Caco-2 (cell line): Measurements from ENCODE around the gene AGMO. TPM values are rescaled to one million over a fixed set of nuclear protein-coding genes. Genes with fewer than 3 reads are reported as not detected.

Source experiments
- BruUV-seq: library from RNA; stranded (reverse); fragments of 400-500 nt; replicated peaks from 2 replicates; lab custom pipeline; 2021; lab: Mats Ljungman, UMichigan
- CTCF ChIA-PET: fragments of 300-600 bp; sonication (Branson Sonifier 250); formaldehyde crosslinking; loops from one replicate; lab custom pipeline; 2022; ENCODE audit warnings: antibody characterized with exemption; lab: Charles Lee
- POLR2A ChIA-PET: fragments of 300-600 bp; sonication (Branson Sonifier 250); formaldehyde crosslinking; loops from one replicate; lab custom pipeline; 2022; ENCODE audit warnings: antibody characterized with exemption; lab: Charles Lee
- DNase-seq, 2 experiments: peaks; one replicate each; pipeline versions ENCODE4 v3.0.0 to v3.0.0-alpha.2; 2020 to 2022
- H3K27me3 ChIP-seq: replicated peaks from 2 replicates; pipeline ENCODE4 v1.6.0; 2011; ENCODE audit warnings: low read length; ENCODE audit not compliant: control insufficient read depth, insufficient read depth
- H3K36me3 ChIP-seq: 2 replicates; pipeline ENCODE4 v1.5.1; 2011; ENCODE audit warnings: low read length; ENCODE audit not compliant: control insufficient read depth, insufficient read depth
- H3K4me1 ChIP-seq: fragments of 250-450 bp; sonication (Bioruptor Pico); 2 replicates; pipeline ENCODE4 v1.5.1; 2020; ENCODE audit warnings: mild to moderate bottlenecking
- H3K4me3 ChIP-seq: 2 replicates; pipeline ENCODE4 v1.5.1; 2011; ENCODE audit warnings: low read depth, mild to moderate bottlenecking, control low read depth, low read length
- H3K9me3 ChIP-seq: fragments of 250-450 bp; sonication (Bioruptor Pico); 2 replicates; pipeline ENCODE4 v1.5.1; 2020; ENCODE audit warnings: mild to moderate bottlenecking, moderate library complexity
- H3K27ac Mint-ChIP-seq: one replicate; pipeline ENCODE4 v1.8.0; 2022; ENCODE audit warnings: mixed read lengths; ENCODE audit not compliant: unreplicated experiment
- H3K27me3 Mint-ChIP-seq: one replicate; pipeline ENCODE4 v1.8.0; 2022; ENCODE audit warnings: mixed read lengths; ENCODE audit not compliant: insufficient read depth, unreplicated experiment
- H3K36me3 Mint-ChIP-seq: one replicate; pipeline ENCODE4 v1.8.0; 2022; ENCODE audit warnings: mild to moderate bottlenecking, mixed read lengths; ENCODE audit not compliant: insufficient read depth, unreplicated experiment
- H3K4me1 Mint-ChIP-seq: one replicate; pipeline ENCODE4 v1.8.0; 2022; ENCODE audit warnings: low read depth, mixed read lengths; ENCODE audit not compliant: unreplicated experiment
- H3K4me3 Mint-ChIP-seq: one replicate; pipeline ENCODE4 v1.8.0; 2022; ENCODE audit warnings: mild to moderate bottlenecking, moderate library complexity, mixed read lengths; ENCODE audit not compliant: unreplicated experiment
- H3K9me3 Mint-ChIP-seq: one replicate; pipeline ENCODE4 v1.8.0; 2022; ENCODE audit warnings: mixed read lengths; ENCODE audit not compliant: unreplicated experiment
- CTCF ChIP-seq, 2 experiments: fragments of 200-600 bp in 1 of 2; IDR thresholded peaks; 1 replicate in 1 of 2; 2 replicates in 1 of 2; pipeline versions ENCODE4 v1.5.1 to v1.8.0; 2011 to 2022; ENCODE audit warnings: antibody characterized with exemption in 1 of 2, control low read depth in 1 of 2, inconsistent platforms in 1 of 2, low read depth in 1 of 2, low read length in 1 of 2, mild to moderate bottlenecking in 1 of 2, moderate library complexity in 1 of 2; ENCODE audit not compliant: insufficient read depth in 1 of 2, severe bottlenecking in 1 of 2, unreplicated experiment in 1 of 2
- intact Hi-C: fragments of 100-400 bp; cut with micrococcal nuclease; formaldehyde crosslinking; loops from one replicate; pipeline ENCODE4 v1.10.0; 2022; ENCODE audit not compliant: unreplicated experiment
- total RNA-seq: library from RNA; stranded (reverse); gene quantifications from 2 replicates; pipeline ENCODE4 v1.2.3, GENCODE V29; 2022

The AGMO gene
- total RNA-seq, 1 experiment from 2014 or later = 0.16 TPM

GRCh38 chr7:15556339-15557105 lies 5.3 kb downstream of the AGMO start:
- H3K4me3 Mint-ChIP-seq = no peak overlapping the region
- H3K27ac Mint-ChIP-seq = no peak overlapping the region
- H3K4me1 Mint-ChIP-seq = no peaks in the 10 kb centered on the region
- Histone ChIP-seq H3K27me3 (no peaks in the 10 kb centered on the region), H3K4me3 (no peak overlapping the region), H3K36me3 (no peaks in the 10 kb centered on the region), H3K4me1 (peaks cover 5% of the 10 kb centered on the region), H3K9me3 (no peaks in the 10 kb centered on the region)
- H3K27me3 Mint-ChIP-seq = peaks cover 6% of the 10 kb centered on the region
- no peak for DNase-seq
- TF ChIP-seq CTCF (IDR thresholded peaks at IDR 0.05; ENCODE audit: insufficient read depth in 1 of 2, low read depth in 1 of 2, low read length in 1 of 2, severe bottlenecking in 1 of 2, unreplicated experiment in 1 of 2) = no peak
- POLR2A ChIA-PET = interaction anchor here (0.7 kb wide), 1 partner anchor 15 kb away, joined by 3 read pairs; no protein-coding TSS in a partner anchor
- H3K9me3 Mint-ChIP-seq = no peaks in the 10 kb centered on the region
- CTCF ChIA-PET = no interaction called here
- no TSS peak for BruUV-seq
- no peaks in the 10 kb centered on the region for H3K36me3 Mint-ChIP-seq
- intact Hi-C loops = loop anchor here (5.0 kb wide), 1 partner anchor 249 kb away; no protein-coding TSS in a partner anchor

- Histone ChIP-seq H3K4me3 (no peak overlapping the region), H3K27me3 (no peaks in the 10 kb centered on the region), H3K36me3 (no peaks in the 10 kb centered on the region), H3K9me3 (no peaks in the 10 kb centered on the region), H3K4me1 (peaks cover 5% of the 10 kb centered on the region)
- no peaks in the 10 kb centered on the region for H3K4me1 Mint-ChIP-seq
- H3K4me3 Mint-ChIP-seq = no peak overlapping the region
- no peak overlapping the region for H3K27ac Mint-ChIP-seq
- ChIA-PET POLR2A (no interaction called here), CTCF (no interaction called here)
- no peaks in the 10 kb centered on the region for H3K9me3 Mint-ChIP-seq
- no peaks in the 10 kb centered on the region for H3K36me3 Mint-ChIP-seq
- no TSS peak for BruUV-seq
- peaks cover 6% of the 10 kb centered on the region for H3K27me3 Mint-ChIP-seq
- intact Hi-C loops = loop anchor here (1.0 to 5.0 kb wide), 2 partner anchors 229 to 248 kb away; no protein-coding TSS in a partner anchor
- no peak for DNase-seq
- peak in 1 of 2 experiments; percentile 30 for TF ChIP-seq CTCF (IDR thresholded peaks at IDR 0.05; ENCODE audit: insufficient read depth in 1 of 2, low read depth in 1 of 2, low read length in 1 of 2, severe bottlenecking in 1 of 2, unreplicated experiment in 1 of 2)
Measured at GRCh38 chr7:15555381-15555859, 6.4 kb downstream of the AGMO start.

- ChIA-PET POLR2A (no interaction called here), CTCF (no interaction called here)
- intact Hi-C loops = loop anchor here (1.0 to 5.0 kb wide), 2 partner anchors 228 to 247 kb away; no protein-coding TSS in a partner anchor
- no peak for TF ChIP-seq CTCF (IDR thresholded peaks at IDR 0.05; ENCODE audit: insufficient read depth in 1 of 2, low read depth in 1 of 2, low read length in 1 of 2, severe bottlenecking in 1 of 2, unreplicated experiment in 1 of 2)
- no peaks in the 10 kb centered on the region for H3K9me3 Mint-ChIP-seq
- H3K4me1 ChIP-seq = peaks cover 5% of the 10 kb centered on the region
- no peak overlapping the region for H3K4me3 ChIP-seq
- H3K27ac Mint-ChIP-seq = no peak overlapping the region
- no peak for DNase-seq
- H3K27me3 ChIP-seq = no peaks in the 10 kb centered on the region
- no peaks in the 10 kb centered on the region for H3K36me3 ChIP-seq
- no peaks in the 10 kb centered on the region for H3K4me1 Mint-ChIP-seq
- no peaks in the 10 kb centered on the region for H3K9me3 ChIP-seq
- BruUV-seq = no TSS peak
- H3K36me3 Mint-ChIP-seq = no peaks in the 10 kb centered on the region
- peaks cover 6% of the 10 kb centered on the region for H3K27me3 Mint-ChIP-seq
- no peak overlapping the region for H3K4me3 Mint-ChIP-seq
Measured at GRCh38 chr7:15554744-15555143, 7.1 kb downstream of the AGMO start.
